Activated naive CD4-positive, alpha-beta T cell treated with anti-CD3 and anti-CD28 coated beads, Interleukin-2, amount 10 ng/mL, durations not matched to agents 7 days and 5 days (primary cell): ENCODE data around the gene CNTNAP3.
"Not testable (repeated sequence)": the region's sequence is repeated elsewhere in the genome, so short reads cannot be mapped to it uniquely, and the experiment has no call there.

Experiments used
- CTCF ChIA-PET: fragments of 350-600 bp; sonication (Branson Sonifier 250); formaldehyde crosslinking; loops from one replicate; lab custom pipeline; 2021; ENCODE audit warnings: antibody characterized with exemption; lab: Charles Lee
- DNase-seq: peaks from one replicate; pipeline ENCODE4 v3.0.0-alpha.2; 2020
- H3K27ac Mint-ChIP-seq: one replicate; pipeline ENCODE4 v1.8.0; 2021; ENCODE audit warnings: mild to moderate bottlenecking, moderate library complexity, mixed read lengths
- H3K27me3 Mint-ChIP-seq: one replicate; pipeline ENCODE4 v1.8.0; 2021; ENCODE audit warnings: mild to moderate bottlenecking, mixed read lengths
- H3K36me3 Mint-ChIP-seq: one replicate; pipeline ENCODE4 v1.8.0; 2021; ENCODE audit warnings: mixed read lengths
- H3K4me1 Mint-ChIP-seq: one replicate; pipeline ENCODE4 v1.8.0; 2021; ENCODE audit warnings: mixed read lengths
- H3K4me3 Mint-ChIP-seq: one replicate; pipeline ENCODE4 v1.8.0; 2021; ENCODE audit warnings: mild to moderate bottlenecking, moderate library complexity, mixed read lengths
- H3K9me3 Mint-ChIP-seq: one replicate; pipeline ENCODE4 v1.8.0; 2021; ENCODE audit warnings: mixed read lengths

CNTNAP3 gene

GRCh38 chr9:39287980-39288379, at the start of gene CNTNAP3:
Gene CNTNAP3 (minus strand): TSS chr9:39288167. CDS start chr9:39288064, 103 bp downstream.
- H3K4me3 Mint-ChIP-seq, H3K27ac Mint-ChIP-seq: not testable (repeated sequence)

GRCh38 chr9:39279995-39280394, 8.0 kb downstream of the CNTNAP3 start:
- H3K9me3 Mint-ChIP-seq, H3K27me3 Mint-ChIP-seq, CTCF ChIA-PET, H3K4me1 Mint-ChIP-seq, H3K27ac Mint-ChIP-seq, H3K4me3 Mint-ChIP-seq, H3K36me3 Mint-ChIP-seq, DNase-seq: not testable (repeated sequence)

More at GRCh38 chr9:39287980-39288379, at the start of gene CNTNAP3:
- H3K36me3 Mint-ChIP-seq, CTCF ChIA-PET, DNase-seq, H3K27me3 Mint-ChIP-seq, H3K9me3 Mint-ChIP-seq, H3K4me1 Mint-ChIP-seq: not testable (repeated sequence)

DNA sequence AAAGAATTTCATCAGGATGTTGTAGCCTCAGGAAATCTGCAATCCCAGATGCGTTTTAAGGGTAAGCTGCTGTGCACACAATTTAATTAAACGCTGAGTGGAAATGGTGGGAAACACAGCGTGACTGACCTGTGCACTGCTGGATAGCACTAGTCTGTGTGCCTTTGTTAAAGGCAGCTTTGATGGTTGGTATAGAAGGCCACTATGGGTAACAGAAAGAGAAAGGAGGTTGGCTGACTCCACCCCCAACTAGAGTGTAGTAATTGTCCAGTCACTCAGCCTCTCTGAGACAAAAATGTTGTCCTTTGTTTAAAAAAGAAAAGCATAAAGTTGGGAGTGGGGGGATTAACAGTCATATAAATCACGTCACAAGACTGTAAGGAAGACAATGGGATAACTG, 45.5 kb downstream of the CNTNAP3 start:
- CTCF ChIA-PET, H3K27me3 Mint-ChIP-seq, DNase-seq, H3K36me3 Mint-ChIP-seq, H3K9me3 Mint-ChIP-seq, H3K4me1 Mint-ChIP-seq, H3K27ac Mint-ChIP-seq, H3K4me3 Mint-ChIP-seq: not testable (repeated sequence)

- H3K4me1 Mint-ChIP-seq, H3K27me3 Mint-ChIP-seq, H3K4me3 Mint-ChIP-seq, CTCF ChIA-PET, H3K27ac Mint-ChIP-seq, H3K9me3 Mint-ChIP-seq, H3K36me3 Mint-ChIP-seq, DNase-seq: not testable (repeated sequence)
Observed at GRCh38 chr9:39232130-39232991, 55.6 kb downstream of the CNTNAP3 start.

DNA sequence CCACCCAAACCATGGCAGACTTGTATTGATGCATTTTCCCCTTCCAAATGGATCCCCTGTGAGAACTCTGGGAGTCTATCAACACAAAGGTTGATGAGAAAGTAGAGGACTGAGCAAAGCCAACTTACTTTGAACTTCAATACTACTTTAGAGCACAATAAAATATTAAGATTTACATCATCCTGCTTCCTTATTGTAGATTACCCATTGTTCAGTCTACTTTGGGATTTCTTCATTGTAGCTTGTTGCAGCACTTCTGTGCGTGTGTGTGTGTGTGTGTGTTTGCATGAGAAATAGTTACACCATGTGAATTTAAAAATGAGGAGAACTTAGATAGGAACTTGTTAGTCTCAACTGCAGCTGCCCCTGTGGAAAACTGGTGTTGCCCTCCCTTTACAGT, 72.0 kb downstream of the CNTNAP3 start:
- H3K36me3 Mint-ChIP-seq, H3K4me1 Mint-ChIP-seq, CTCF ChIA-PET, DNase-seq, H3K4me3 Mint-ChIP-seq, H3K27ac Mint-ChIP-seq, H3K9me3 Mint-ChIP-seq, H3K27me3 Mint-ChIP-seq: not testable (repeated sequence)

- H3K36me3 Mint-ChIP-seq, H3K4me1 Mint-ChIP-seq, H3K9me3 Mint-ChIP-seq, H3K4me3 Mint-ChIP-seq, CTCF ChIA-PET, H3K27me3 Mint-ChIP-seq, DNase-seq, H3K27ac Mint-ChIP-seq: not testable (repeated sequence)
Observed at GRCh38 chr9:39209773-39210172, 78.2 kb downstream of the CNTNAP3 start.

DNA sequence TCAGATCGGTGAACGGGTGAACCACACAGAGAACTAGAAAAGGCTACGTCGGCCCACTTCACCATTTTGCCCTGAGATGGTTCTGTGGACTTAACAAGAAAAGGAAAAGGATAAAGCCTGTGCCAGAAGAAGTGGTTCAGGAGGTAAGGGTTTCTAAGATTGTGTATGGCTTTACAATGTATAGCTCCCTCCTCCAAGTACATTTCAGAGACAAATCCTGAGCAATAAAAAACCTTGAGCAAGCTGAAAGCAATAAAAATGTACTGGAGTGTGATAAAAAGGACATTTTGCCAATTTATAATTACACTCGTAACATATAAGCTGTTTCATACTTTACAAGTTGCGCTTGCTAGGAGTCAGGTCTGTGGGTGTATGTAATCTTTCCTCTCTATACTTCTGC, 81.3 kb downstream of the CNTNAP3 start:
- not testable (repeated sequence) for H3K4me1 Mint-ChIP-seq, H3K4me3 Mint-ChIP-seq, H3K27me3 Mint-ChIP-seq

DNA sequence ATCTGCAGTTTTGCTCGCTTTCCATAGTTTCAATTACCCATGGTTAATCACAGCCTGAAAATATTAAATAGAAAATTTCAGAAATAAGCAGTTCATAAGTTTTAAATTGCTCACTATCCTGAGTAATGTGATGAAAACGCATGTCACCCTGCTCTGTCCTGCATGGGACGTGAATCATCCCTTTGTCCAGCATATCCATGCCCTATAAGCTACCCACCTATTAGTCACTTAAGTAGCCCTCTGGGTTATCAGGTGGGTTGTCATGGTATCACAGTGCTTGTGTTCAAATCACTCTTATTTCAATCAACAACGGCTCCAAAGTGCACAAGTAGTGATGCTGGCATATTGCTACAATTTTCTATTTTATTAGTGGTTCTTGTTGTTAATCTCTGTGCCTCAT, 82.1 kb downstream of the CNTNAP3 start:
- H3K36me3 Mint-ChIP-seq, DNase-seq, CTCF ChIA-PET, H3K27ac Mint-ChIP-seq, H3K4me3 Mint-ChIP-seq, H3K4me1 Mint-ChIP-seq, H3K9me3 Mint-ChIP-seq, H3K27me3 Mint-ChIP-seq: not testable (repeated sequence)

More for the DNA sequence above, 81.3 kb downstream of the CNTNAP3 start:
- H3K27ac Mint-ChIP-seq, H3K36me3 Mint-ChIP-seq, H3K9me3 Mint-ChIP-seq, DNase-seq, CTCF ChIA-PET: not testable (repeated sequence)

GRCh38 chr9:39200412-39200811, 87.6 kb downstream of the CNTNAP3 start:
- DNase-seq, CTCF ChIA-PET, H3K27me3 Mint-ChIP-seq, H3K36me3 Mint-ChIP-seq, H3K9me3 Mint-ChIP-seq, H3K27ac Mint-ChIP-seq, H3K4me3 Mint-ChIP-seq, H3K4me1 Mint-ChIP-seq: not testable (repeated sequence)

GRCh38 chr9:39198000-39198709, 89.8 kb downstream of the CNTNAP3 start:
- H3K27ac Mint-ChIP-seq, H3K27me3 Mint-ChIP-seq, H3K4me1 Mint-ChIP-seq, H3K4me3 Mint-ChIP-seq, CTCF ChIA-PET, DNase-seq, H3K36me3 Mint-ChIP-seq, H3K9me3 Mint-ChIP-seq: not testable (repeated sequence)

GRCh38 chr9:39171370-39171769, 116.6 kb downstream of the CNTNAP3 start:
- DNase-seq, H3K27ac Mint-ChIP-seq, CTCF ChIA-PET, H3K36me3 Mint-ChIP-seq, H3K4me3 Mint-ChIP-seq, H3K27me3 Mint-ChIP-seq, H3K4me1 Mint-ChIP-seq, H3K9me3 Mint-ChIP-seq: not testable (repeated sequence)

- H3K36me3 Mint-ChIP-seq, H3K27me3 Mint-ChIP-seq, H3K27ac Mint-ChIP-seq, H3K9me3 Mint-ChIP-seq, CTCF ChIA-PET, H3K4me1 Mint-ChIP-seq, DNase-seq, H3K4me3 Mint-ChIP-seq: not testable (repeated sequence)
Observed at GRCh38 chr9:39157714-39158113, 130.3 kb downstream of the CNTNAP3 start.

DNA sequence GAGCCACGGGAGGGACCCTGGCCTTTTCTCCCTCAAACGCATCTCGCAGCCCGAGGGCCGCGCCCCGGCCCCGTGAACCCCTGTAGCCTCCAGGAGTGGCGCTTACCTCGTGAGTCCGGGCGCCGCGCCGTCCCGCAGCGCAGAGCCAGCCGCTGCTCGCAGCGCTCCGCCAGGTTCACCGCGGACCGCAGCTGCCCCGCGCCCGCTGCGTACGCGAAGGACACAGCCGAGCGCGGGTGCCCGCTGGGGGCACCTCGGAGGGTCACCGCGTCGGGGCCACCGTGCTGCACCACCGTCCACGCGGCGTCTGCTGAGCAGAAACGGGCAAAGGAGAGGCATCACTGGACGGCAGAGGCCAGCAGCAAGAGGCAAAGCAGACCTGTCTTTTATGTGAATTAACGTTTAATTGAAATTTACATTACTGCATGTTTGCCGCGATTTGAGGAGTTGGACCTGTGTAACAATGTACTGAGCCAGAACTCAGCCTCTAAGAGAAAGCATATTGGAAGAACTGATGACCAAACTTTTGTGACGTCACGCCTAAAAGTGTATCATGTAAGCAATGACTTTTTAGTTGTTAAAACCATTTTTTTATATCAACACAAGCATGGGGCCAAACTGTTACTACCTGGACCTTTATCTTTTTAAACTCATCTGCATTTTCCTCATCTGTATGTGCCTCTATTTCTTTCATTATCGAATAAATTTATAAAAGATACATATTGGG, 155.0 kb downstream of the CNTNAP3 start:
- H3K4me3 Mint-ChIP-seq, H3K36me3 Mint-ChIP-seq, DNase-seq, CTCF ChIA-PET, H3K4me1 Mint-ChIP-seq, H3K9me3 Mint-ChIP-seq, H3K27me3 Mint-ChIP-seq, H3K27ac Mint-ChIP-seq: not testable (repeated sequence)

DNA sequence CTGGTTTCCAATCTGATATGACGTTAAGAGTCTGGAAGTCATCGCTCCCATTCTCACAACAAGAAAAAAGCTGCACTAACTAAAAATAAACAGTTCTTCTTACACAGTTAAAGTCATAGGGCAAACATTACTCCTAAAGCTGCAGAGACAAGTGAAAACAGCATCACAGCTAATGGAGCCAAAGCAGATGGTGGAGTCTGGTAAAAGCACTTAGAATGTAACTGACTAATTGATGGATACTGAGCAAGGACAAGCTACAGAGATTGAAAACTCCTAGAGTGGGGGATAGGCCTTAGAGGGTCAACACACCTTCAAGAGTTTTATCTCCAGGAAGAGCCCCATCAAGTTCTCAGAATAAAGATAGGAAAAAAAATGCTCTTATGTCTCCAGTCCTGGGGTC, 166.6 kb downstream of the CNTNAP3 start:
- H3K27me3 Mint-ChIP-seq, H3K4me3 Mint-ChIP-seq, CTCF ChIA-PET, DNase-seq, H3K27ac Mint-ChIP-seq, H3K9me3 Mint-ChIP-seq, H3K4me1 Mint-ChIP-seq, H3K36me3 Mint-ChIP-seq: not testable (repeated sequence)
